ENCODE results near the gene MARVELD2. TPM values are rescaled to one million over a fixed set of nuclear protein-coding genes. Genes with fewer than 3 reads are reported as not detected.

Gene MARVELD2, protein sequence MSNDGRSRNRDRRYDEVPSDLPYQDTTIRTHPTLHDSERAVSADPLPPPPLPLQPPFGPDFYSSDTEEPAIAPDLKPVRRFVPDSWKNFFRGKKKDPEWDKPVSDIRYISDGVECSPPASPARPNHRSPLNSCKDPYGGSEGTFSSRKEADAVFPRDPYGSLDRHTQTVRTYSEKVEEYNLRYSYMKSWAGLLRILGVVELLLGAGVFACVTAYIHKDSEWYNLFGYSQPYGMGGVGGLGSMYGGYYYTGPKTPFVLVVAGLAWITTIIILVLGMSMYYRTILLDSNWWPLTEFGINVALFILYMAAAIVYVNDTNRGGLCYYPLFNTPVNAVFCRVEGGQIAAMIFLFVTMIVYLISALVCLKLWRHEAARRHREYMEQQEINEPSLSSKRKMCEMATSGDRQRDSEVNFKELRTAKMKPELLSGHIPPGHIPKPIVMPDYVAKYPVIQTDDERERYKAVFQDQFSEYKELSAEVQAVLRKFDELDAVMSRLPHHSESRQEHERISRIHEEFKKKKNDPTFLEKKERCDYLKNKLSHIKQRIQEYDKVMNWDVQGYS
- total RNA-seq (2014; rRNA removed), result 12.5 and 15.4 TPM in 2 replicates
- Bru-seq, nascent RNA, result percentile 56 among the genes with signal in this experiment
- BruChase-seq, experiment 1, labeled RNA remaining after a 6-hour chase, result percentile 74 among the genes with signal in this experiment
- BruChase-seq, experiment 2, labeled RNA remaining after a 2-hour chase, result percentile 69 among the genes with signal in this experiment
- long read RNA-seq, transcript MARVELD2-205 (6 exons, 1,908 nt), result major isoform, 11 of 35 reads
- long read RNA-seq, partial matches to known transcripts, result 13 of 35 reads
- long read RNA-seq, other reads (novel, unspliced or antisense), result 7 of 35 reads

DNA sequence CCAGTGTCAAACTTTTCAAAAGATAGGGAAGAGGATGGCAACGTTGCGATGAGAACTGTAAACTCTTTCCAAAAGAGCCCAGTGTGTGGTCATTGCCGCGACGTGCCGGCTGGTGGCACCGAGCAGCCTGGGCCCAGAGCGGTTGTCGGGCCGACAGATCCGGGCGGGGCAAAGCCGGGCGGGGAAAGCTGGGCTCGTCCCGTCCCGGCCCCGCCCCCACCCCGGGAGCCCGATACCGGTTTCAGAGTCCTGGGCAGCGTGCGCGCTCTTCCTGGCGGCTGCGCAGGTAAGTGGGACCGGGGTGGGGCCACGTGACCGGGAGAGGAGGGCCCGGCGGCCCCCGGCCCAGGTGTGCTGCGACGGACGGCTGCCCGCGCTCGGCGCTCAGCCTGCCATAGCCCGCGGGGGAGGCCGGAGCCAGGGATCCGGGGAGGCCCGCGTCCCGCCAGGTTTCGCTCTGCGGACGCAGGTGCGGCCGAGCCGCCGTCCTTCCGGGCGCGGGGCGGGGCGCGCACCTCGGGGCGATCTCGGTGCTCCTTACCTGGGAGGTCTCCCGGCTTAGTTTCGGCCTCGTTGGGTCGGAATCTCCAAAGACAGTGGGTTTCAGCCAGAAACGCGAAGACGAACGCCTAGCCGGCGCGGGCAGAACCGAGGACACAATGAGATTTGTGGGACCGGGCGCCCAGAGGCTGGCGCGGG is at the start of gene MARVELD2:
Gene MARVELD2, plus strand, starts transcription at position 232 of the 699 bp plus-strand sequence. CDS start 4,270 bp downstream, outside the sequence.
- POLR2A ChIA-PET (ENCODE audit: unreplicated experiment), result interaction anchor here (0.6 kb wide), 1 partner anchor 25 kb away, joined by 12 read pairs; no protein-coding TSS in a partner anchor
- H3K4me2 ChIP-seq (ENCODE audit: low read length), result peak within 1 kb of the TSS; percentile 95

DNA sequence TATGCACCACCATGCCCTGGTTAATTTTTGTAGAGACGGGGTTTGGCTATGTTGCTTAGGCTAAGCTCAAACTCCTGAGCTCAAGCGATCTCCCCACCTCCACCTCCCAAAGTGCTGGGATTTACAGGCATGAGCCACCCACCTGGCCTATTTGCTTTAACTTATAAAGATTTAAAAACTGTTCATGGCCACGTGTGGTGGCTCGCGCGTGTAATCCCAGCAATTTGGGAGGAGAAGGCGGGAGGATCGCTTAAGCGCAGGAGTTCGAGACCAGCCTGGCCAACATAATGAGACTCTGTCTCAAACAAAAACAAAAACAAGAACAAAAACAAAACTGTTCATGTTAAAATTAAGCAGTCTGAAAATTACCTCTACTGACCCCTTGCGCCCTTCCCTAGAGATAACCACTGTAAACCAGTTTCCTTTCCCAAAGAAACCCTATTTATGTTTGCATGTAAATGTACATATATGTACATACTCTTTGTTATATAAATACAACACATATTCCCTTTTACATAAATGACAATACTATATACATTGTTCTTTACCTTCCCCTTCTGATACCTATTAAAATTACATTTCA is 47.1 kb upstream of the MARVELD2 start:
- no peaks in the 10 kb centered on the region for H3K9me3 ChIP-seq (ENCODE audit: low read length)
- peak overlapping the region; percentile 99 for H3K9ac ChIP-seq (ENCODE audit: low read length)
- H3K27ac ChIP-seq (ENCODE audit: low read length), result no peak overlapping the region
- H3K4me1 ChIP-seq (ENCODE audit: insufficient read depth, low read length), result peaks cover 16% of the 10 kb centered on the region; the same call in 1 of the 2 replicates
- TF ChIP-seq, protein P1, sequence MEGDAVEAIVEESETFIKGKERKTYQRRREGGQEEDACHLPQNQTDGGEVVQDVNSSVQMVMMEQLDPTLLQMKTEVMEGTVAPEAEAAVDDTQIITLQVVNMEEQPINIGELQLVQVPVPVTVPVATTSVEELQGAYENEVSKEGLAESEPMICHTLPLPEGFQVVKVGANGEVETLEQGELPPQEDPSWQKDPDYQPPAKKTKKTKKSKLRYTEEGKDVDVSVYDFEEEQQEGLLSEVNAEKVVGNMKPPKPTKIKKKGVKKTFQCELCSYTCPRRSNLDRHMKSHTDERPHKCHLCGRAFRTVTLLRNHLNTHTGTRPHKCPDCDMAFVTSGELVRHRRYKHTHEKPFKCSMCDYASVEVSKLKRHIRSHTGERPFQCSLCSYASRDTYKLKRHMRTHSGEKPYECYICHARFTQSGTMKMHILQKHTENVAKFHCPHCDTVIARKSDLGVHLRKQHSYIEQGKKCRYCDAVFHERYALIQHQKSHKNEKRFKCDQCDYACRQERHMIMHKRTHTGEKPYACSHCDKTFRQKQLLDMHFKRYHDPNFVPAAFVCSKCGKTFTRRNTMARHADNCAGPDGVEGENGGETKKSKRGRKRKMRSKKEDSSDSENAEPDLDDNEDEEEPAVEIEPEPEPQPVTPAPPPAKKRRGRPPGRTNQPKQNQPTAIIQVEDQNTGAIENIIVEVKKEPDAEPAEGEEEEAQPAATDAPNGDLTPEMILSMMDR (conservative IDR thresholded peaks at IDR 0.05; ENCODE audit: low read depth, low read length), result peak; percentile 33; the same call in 1 of the 2 replicates
- no peak for TF ChIP-seq EZH2 (IDR thresholded peaks at IDR 0.05; ENCODE audit: low read length, unreplicated experiment)
- no peaks in the 10 kb centered on the region for H3K27me3 ChIP-seq (ENCODE audit: low read length)
- ATAC-seq, result no peak
- no TSS peak for BruUV-seq (replicated peaks)
- intact Hi-C loops (cut with micrococcal nuclease), result loop anchor here (2.0 to 5.0 kb wide), 2 partner anchors 35 to 275 kb away; partner anchors contain the start of gene CCDC125
- ChIA-PET CTCF (interaction anchor here (1.5 kb wide), 1 partner anchor 275 kb away, joined by 4 read pairs; no protein-coding TSS in a partner anchor), POLR2A (ENCODE audit: unreplicated experiment) (no interaction called here)
- H3K79me2 ChIP-seq (ENCODE audit: low read length), result peaks cover 84% of the 10 kb centered on the region
- peaks cover 20% of the 10 kb centered on the region; the same call in 1 of the 2 replicates for H3K36me3 ChIP-seq (ENCODE audit: low read depth, low read length)
- H3K4me2 ChIP-seq (ENCODE audit: low read length), result peak overlapping the region; percentile 91
- DNase-seq, result peak; percentile 4
- H3K9me2 ChIP-seq (replicated peaks; ENCODE audit: low read length), result no peaks in the 10 kb centered on the region
- peaks cover 19% of the 10 kb centered on the region for H4K20me1 ChIP-seq (ENCODE audit: low read length)
- no peak overlapping the region for H2AFZ ChIP-seq (ENCODE audit: low read length)
- peak overlapping the region; percentile 100 for H3K4me3 ChIP-seq (ENCODE audit: low read length)
- no peaks in the 10 kb centered on the region for H3F3A ChIP-seq (ENCODE audit: low read length, unreplicated experiment)

More for the DNA sequence above, at the start of gene MARVELD2:
- Histone ChIP-seq H3K4me3 (ENCODE audit: low read length) (peak within 1 kb of the TSS; percentile 85), H3K9me2 (replicated peaks; ENCODE audit: low read length) (no peaks in the 10 kb centered on the region), H3K9ac (ENCODE audit: low read length) (peak within 1 kb of the TSS; percentile 88), H3K36me3 (ENCODE audit: low read depth, low read length) (peaks cover 8% of the 10 kb centered on the region; the same call in 1 of the 2 replicates), H2AFZ (ENCODE audit: low read length) (peak within 1 kb of the TSS; percentile 93), H3K4me1 (ENCODE audit: insufficient read depth, low read length) (peaks cover 7% of the 10 kb centered on the region; the same call in 1 of the 2 replicates), H3K9me3 (ENCODE audit: low read length) (no peaks in the 10 kb centered on the region), H3F3A (ENCODE audit: low read length, unreplicated experiment) (no peaks in the 10 kb centered on the region), H3K79me2 (ENCODE audit: low read length) (peaks cover 32% of the 10 kb centered on the region), H3K27ac (ENCODE audit: low read length) (peak within 1 kb of the TSS; percentile 83), H4K20me1 (ENCODE audit: low read length) (no peaks in the 10 kb centered on the region), H3K27me3 (ENCODE audit: low read length) (no peaks in the 10 kb centered on the region)
- intact Hi-C loops (cut with micrococcal nuclease), result loop anchor here (1.0 kb wide), 1 partner anchor 78 kb away; no protein-coding TSS in a partner anchor
- BruUV-seq (replicated peaks), result no TSS peak
- TF ChIP-seq, protein P1 (conservative IDR thresholded peaks at IDR 0.05; ENCODE audit: low read depth, low read length), result peak; percentile 55
- no peak for TF ChIP-seq EZH2 (IDR thresholded peaks at IDR 0.05; ENCODE audit: low read length, unreplicated experiment)
- peak; percentile 90 for DNase-seq
- CTCF ChIA-PET, result interaction anchor here (0.6 kb wide), 1 partner anchor 17 kb away, joined by 11 read pairs; no protein-coding TSS in a partner anchor
- peak; percentile 95 for ATAC-seq

Measured in PC-3 (cell line).